ENCODE results near the gene HEXD. TPM values are rescaled to one million over a fixed set of nuclear protein-coding genes. Genes with fewer than 3 reads are reported as not detected.
A peak's percentile ranks its signal among the peaks of the same experiment; 100 is the strongest.

The HEXD gene
- total RNA-seq, 4 donors from 2014 or later, result 13.9 to 31.9 (median 19.1) TPM

GRCh38 chr17:82392209-82392920, 25.8 kb upstream of the HEXD start:
- H3K4me1 ChIP-seq, result peaks cover 0 to 7% (median 0%) of the 10 kb centered on the region in 3 donors
- H3K4me3 ChIP-seq, result no peak overlapping the region
- TF ChIP-seq POLR2A (IDR thresholded peaks at IDR 0.05), result no peak
- TF ChIP-seq EP300 (IDR thresholded peaks at IDR 0.05), result no peak
- no peak for TF ChIP-seq POLR2AphosphoS5 (IDR thresholded peaks at IDR 0.05)
- no peak for TF ChIP-seq CTCF (IDR thresholded peaks at IDR 0.05)
- ATAC-seq, result no peak
- peaks cover 10% of the 10 kb centered on the region for H3K27me3 ChIP-seq
- peaks cover 0 to 57% of the 10 kb centered on the region in 2 donors for H3K36me3 ChIP-seq
- no peaks in the 10 kb centered on the region for H3K9me3 ChIP-seq
- no peak overlapping the region for H3K27ac ChIP-seq
- WGBS, 2 donors (ENCODE audit: low coverage in 1 of 2), result 86% methylated on average over 11 of the region's 28 CpGs; no CpG with 5 or more reads in 1 of the 2 donors

GRCh38 chr17:82392941-82393340, 25.2 kb upstream of the HEXD start:
- TF ChIP-seq CTCF (IDR thresholded peaks at IDR 0.05) (no peak), POLR2AphosphoS5 (IDR thresholded peaks at IDR 0.05) (no peak), POLR2A (IDR thresholded peaks at IDR 0.05) (no peak), EP300 (IDR thresholded peaks at IDR 0.05) (no peak)
- ATAC-seq, result no peak
- no peak overlapping the region for H3K4me3 ChIP-seq
- H3K27ac ChIP-seq, result no peak overlapping the region
- H3K36me3 ChIP-seq, result peaks cover 0 to 63% of the 10 kb centered on the region in 2 donors
- 92 to 100% methylated on average over 4 to 13 of the region's 15 CpGs for WGBS, 2 donors (ENCODE audit: low coverage in 1 of 2)
- peaks cover 0 to 13% (median 0%) of the 10 kb centered on the region in 3 donors for H3K4me1 ChIP-seq
- no peaks in the 10 kb centered on the region for H3K9me3 ChIP-seq
- peaks cover 5% of the 10 kb centered on the region for H3K27me3 ChIP-seq

- no peak for ATAC-seq
- Histone ChIP-seq H3K4me1 (peaks cover 0 to 23% (median 2%) of the 10 kb centered on the region in 3 donors), H3K4me3 (no peak overlapping the region), H3K9me3 (no peaks in the 10 kb centered on the region), H3K27ac (no peak overlapping the region), H3K36me3 (peaks cover 0 to 75% of the 10 kb centered on the region in 2 donors), H3K27me3 (no peaks in the 10 kb centered on the region)
- 83 to 100% methylated on average over 1 to 9 of the region's 12 CpGs for WGBS, 2 donors (ENCODE audit: low coverage in 1 of 2)
- TF ChIP-seq CTCF (IDR thresholded peaks at IDR 0.05) (no peak), POLR2AphosphoS5 (IDR thresholded peaks at IDR 0.05) (no peak), POLR2A (IDR thresholded peaks at IDR 0.05) (no peak), EP300 (IDR thresholded peaks at IDR 0.05) (no peak)
Measured at GRCh38 chr17:82394278-82394677, 23.9 kb upstream of the HEXD start.

GRCh38 chr17:82396601-82397435, 21.3 kb upstream of the HEXD start:
- peak; percentile 65 for ATAC-seq
- WGBS, 2 donors (ENCODE audit: low coverage in 1 of 2), result 53 to 69% methylated on average over 3 to 4 of the region's 19 CpGs
- no peak for TF ChIP-seq EP300 (IDR thresholded peaks at IDR 0.05)
- no peak for TF ChIP-seq POLR2AphosphoS5 (IDR thresholded peaks at IDR 0.05)
- no peak for TF ChIP-seq CTCF (IDR thresholded peaks at IDR 0.05)
- no peak for TF ChIP-seq POLR2A (IDR thresholded peaks at IDR 0.05)
- Histone ChIP-seq H3K4me1 (peaks cover 0 to 33% (median 7%) of the 10 kb centered on the region in 3 donors), H3K27ac (peak overlapping the region in 1 of 4 donors; percentile 57), H3K27me3 (no peaks in the 10 kb centered on the region), H3K4me3 (no peak overlapping the region), H3K36me3 (peaks cover 0 to 85% of the 10 kb centered on the region in 2 donors), H3K9me3 (no peaks in the 10 kb centered on the region)
